H4 (cell line): ENCODE results near the gene FAM161B. TPM values are rescaled to one million over a fixed set of nuclear protein-coding genes. Genes with fewer than 3 reads are reported as not detected.
"Not testable (repeated sequence)": the region's sequence is repeated elsewhere in the genome, so short reads cannot be mapped to it uniquely, and the experiment has no call there.

Experiments used
- DNase-seq: peaks from one replicate; pipeline ENCODE4 v3.0.0-alpha.2; 2015; ENCODE audit warnings: low spot score
- total RNA-seq: library from RNA; depleted of rRNA; stranded (reverse); fragments of >200 nt; shearing (Covaris generic); gene quantifications from 2 replicates; pipeline ENCODE4 v1.2.3, GENCODE V29; 2014; rRNA removed

FAM161B gene
- 1.1 and 1.3 TPM in 2 replicates for total RNA-seq

- DNase-seq = peak; percentile 96
These were observed at the start of gene FAM161B, which contains the start of gene COQ6 for GRCh38 chr14:73949752-73950734. TSS of gene FAM161B (minus strand) at chr14:73950094. CDS start at chr14:73950026, 68 bp downstream. TSS of gene COQ6 (plus strand) at chr14:73950302. CDS start at chr14:73950333, 31 bp downstream.

- DNase-seq = no peak
These were observed 48.8 kb upstream of the FAM161B start for GRCh38 chr14:73998726-73999125.

DNA sequence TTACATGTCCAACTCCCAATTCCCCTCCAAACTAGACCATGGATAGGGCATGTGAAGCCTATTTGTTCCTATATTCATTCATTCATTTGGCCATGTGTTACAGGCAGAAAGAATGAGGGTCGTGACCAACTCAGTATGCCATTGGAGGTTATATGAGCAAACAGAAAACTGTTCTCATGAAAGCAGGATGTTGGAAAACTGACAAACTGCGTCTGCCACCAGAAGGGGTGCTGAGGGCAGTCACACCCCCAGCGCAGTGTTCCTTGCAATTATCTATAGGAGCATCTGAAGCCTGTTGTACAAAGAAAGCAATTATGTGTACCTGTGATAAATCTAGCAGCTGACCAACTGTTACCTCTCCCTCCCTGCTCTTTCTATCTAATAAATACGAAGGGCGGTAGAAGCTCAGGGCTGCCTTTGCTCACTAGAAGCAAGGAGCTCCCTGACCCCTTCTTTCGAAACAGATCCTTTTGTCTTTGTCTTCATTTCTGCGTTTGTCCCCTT, 48.1 kb upstream of the FAM161B start:
- no peak for DNase-seq

GRCh38 chr14:73997108-73997943, 47.4 kb upstream of the FAM161B start:
- no peak for DNase-seq

DNA sequence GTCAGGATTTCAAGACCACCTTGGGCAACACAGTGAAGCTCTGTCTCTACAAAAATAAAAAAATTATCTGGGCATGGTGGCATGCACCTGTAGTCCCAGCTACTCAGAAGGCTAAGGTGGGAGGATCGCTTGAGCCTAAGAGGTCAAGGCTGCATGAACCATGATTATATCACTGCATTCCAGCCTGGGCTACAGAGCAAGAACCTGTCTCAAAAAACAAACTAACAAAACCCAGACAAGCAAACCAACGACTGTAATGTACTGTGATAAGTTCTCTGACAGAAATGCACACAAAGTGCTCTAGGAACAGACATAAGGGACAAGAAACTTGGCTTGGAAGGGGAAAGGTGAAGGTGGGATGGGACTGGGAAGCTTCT, 46.8 kb upstream of the FAM161B start:
- DNase-seq = no peak

GRCh38 chr14:73995977-73996378, 46.1 kb upstream of the FAM161B start:
- DNase-seq = no peak

GRCh38 chr14:73994926-73995325, 45.0 kb upstream of the FAM161B start:
- DNase-seq = not testable (repeated sequence)

DNA sequence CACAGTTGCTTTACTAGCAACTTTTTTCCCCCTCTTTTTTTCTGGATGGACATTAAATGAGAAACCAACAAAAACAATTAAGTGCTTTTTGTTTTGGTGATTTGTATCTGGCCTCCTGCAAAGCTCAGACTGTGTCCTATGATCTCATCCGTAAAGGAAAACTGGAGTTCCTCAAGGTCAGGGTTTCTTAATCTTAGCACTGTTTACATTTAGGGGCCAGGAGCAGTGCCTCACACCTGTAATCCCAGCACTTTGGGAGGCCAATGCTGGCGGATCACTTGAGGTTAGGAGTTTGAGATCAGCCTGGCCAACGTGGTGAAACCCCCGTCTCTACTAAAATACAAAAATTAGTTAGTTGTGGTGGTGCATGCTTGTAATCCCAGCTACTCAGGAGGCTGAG, 41.2 kb upstream of the FAM161B start:
- no peak for DNase-seq

DNA sequence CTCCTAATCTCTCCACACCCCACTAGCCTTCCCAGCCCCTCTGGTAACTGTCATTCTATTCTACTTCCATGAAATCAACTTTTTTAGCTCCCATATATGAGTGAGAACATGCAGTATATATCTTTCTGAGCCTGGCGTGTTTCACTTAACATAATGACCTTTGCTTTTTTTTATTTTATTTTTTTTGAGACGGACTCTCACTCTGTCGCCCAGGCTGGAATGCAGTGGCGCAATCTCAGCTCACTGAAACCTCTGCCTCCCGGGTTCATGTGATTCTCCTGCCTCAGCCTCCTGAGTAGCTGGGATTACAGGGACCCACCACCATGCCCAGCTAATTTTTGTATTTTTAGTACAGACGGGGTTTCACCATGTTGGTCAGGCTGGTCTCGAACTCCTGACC, 38.8 kb upstream of the FAM161B start:
- not testable (repeated sequence) for DNase-seq

DNA sequence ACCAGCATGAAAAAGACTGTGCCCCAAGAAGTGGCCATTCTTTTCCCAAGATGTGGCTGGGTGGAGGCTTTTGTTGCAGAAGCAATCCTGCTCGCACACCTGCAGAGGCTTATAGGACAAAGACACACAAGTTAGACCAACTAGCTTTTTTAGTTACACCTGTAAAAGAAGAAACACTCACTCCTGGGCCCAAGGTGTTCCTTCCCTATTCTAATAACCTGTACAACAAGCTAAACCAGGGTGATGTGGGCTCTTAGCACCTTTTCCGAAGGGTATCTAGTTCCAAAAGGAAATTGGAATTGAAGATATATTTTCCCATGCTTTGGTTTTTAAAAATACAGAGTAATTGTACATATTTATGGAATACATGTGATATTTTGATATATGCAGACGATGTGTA, 38.2 kb upstream of the FAM161B start:
- no peak for DNase-seq

- peak; percentile 20 for DNase-seq
These were observed 28.0 kb upstream of the FAM161B start for GRCh38 chr14:73977896-73978295.

DNA sequence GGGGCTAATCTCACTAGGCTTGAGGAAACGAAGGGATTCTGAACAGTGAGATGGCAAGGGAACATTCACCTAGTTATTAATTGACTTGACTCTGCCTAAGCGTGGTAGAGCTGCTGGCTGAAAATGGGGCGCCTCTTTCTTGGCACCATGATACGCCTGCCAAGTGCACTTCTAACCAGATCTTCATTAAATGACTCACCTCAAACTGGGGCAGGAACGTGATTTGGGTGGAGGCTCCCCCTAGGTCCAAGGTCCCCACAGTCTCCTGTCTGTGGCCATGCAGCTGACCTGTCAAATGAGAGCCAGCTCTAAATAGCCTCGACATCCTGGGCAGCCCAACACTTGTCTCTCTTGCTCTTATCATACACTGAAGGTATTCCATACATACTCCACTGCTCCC, 26.2 kb upstream of the FAM161B start:
- DNase-seq = no peak

DNA sequence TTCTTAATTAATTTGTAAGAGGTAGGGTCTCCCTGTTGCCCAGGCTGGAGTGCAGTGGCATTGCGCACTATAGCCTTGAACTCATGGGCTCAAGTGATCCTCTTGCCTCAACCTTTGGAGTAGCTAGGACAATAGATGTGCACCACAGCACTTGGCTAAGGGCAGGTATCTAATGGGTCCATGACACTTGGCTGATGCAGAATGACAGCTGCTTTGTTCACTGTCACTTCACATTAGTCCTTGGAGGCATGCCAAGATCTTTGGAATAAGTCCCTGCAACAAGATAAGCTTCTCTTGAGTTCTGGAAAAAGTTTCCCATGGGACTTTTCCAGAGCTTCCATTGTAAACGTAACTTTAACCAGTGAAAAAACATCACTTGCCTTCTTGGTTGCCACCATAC, 23.6 kb upstream of the FAM161B start:
- no peak for DNase-seq

DNA sequence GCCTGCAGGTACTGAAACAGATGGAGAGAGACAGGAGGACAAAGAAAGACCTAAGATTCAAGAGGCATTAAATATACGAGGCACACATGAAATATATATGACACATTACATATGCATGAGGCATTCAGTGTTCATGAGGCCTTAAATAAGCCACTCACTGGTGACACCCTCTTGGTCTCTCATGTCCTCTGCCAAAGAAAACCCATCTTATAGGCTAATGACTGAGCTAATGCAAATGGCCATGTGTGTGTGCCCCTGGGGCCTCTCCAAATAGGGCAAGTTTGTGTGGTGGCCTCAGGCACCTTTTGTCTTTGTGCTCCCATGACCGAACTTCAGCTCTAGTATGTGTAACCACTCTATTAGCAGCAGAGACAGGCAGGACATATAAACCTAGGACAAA, 19.0 kb upstream of the FAM161B start:
- no peak for DNase-seq

- no peak for DNase-seq
These were observed 15.3 kb upstream of the FAM161B start for GRCh38 chr14:73965216-73965615.

GRCh38 chr14:73961192-73961591, 11.3 kb upstream of the FAM161B start:
- DNase-seq = no peak

DNA sequence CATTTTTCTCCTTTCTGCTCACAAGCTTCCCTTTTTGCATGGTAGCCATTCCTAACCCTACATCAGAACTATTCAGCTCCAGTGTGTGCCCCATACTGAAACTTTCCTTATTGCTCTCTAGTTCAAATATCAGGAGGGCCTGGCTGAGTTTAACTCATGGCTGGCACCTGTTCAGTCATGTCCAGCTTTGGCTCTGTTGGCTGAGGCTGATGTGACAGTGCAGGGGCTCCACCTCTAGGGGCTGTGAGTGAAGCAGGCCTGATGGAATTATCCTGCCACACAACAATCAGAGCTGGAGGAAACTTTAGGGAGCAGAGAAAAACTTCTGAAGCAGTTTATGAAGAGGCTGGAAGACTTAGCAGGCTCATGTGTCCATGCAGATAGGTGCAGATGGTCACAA, 8.7 kb upstream of the FAM161B start:
- no peak for DNase-seq

DNA sequence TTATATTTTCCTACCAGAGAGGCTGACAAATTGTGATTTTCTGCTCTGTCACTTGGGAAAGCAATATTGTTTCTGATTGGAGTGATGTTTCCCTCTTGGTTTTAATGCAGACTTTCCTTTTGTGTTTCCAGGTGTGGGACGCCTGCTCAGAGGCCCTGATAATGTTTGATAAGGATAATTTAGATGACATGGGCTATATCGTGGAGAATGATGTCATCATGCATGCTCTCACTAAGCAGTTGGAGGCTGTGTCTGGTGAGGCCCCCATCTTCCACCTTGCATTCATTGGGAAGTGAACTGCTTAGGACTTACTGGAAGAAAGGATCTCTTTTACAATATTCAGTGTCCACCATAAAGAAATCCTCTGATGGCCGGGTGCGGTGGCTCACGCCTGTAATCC, 5.8 kb upstream of the FAM161B start:
- DNase-seq = no peak

GRCh38 chr14:73953731-73954130, 3.8 kb upstream of the FAM161B start:
- no peak for DNase-seq

DNA sequence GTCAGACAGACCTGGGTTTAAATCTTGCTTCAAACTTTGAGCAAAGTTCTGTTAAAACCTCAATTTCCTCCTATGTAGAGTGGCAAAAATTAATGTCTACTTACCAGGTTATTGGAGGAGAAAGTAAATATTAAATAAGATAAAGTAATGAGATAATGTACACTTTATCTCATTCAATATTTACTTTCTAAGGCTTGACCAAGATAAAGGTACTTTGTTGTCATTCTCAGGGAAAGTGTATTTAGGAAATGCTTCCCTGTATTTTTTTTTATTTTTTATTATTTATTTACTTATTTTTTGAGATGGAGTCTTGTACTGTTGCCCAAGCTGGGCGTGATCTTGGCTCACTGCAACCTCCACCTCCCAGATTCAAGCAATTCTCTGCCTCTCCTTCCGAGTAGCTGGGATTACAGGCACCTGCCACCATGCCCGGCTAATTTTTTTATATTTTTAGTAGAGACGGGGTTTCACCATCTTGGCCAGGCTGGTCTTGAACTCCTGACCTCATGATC, 4.7 kb downstream of the FAM161B start:
- DNase-seq = no peak

- DNase-seq = no peak
These were observed 5.3 kb downstream of the FAM161B start for GRCh38 chr14:73944432-73945158.
